Stimulated activated CD4-positive, alpha-beta T cell treated with anti-CD3 and anti-CD28 coated beads, Interleukin-15, amount 100 ng/mL, for 48 hours (primary cell): ENCODE data around the gene CRABP2.
A peak's percentile ranks its signal among the peaks of the same experiment; 100 is the strongest.

Experiments
- DNase-seq, 2 donors: peaks; one replicate each; pipeline ENCODE4 v3.0.0-alpha.2; 2020; ENCODE audit warnings: low read depth in 2 of 2

CRABP2 gene

GRCh38 chr1:156742017-156742416 is 36.6 kb upstream of the CRABP2 start:
- DNase-seq = no peak

GRCh38 chr1:156741481-156741983 is 36.1 kb upstream of the CRABP2 start:
- DNase-seq = no peak

GRCh38 chr1:156740741-156741480 is 35.5 kb upstream of the CRABP2 start, which contains the start of gene MRPL24:
TSS of gene MRPL24 (minus strand) at chr1:156741088. CDS start at chr1:156738704, 2,384 bp downstream.
- peak; percentile 95 to 96 for DNase-seq

- DNase-seq = no peak
Measured at GRCh38 chr1:156740237-156740740, 34.9 kb upstream of the CRABP2 start.

- DNase-seq = no peak
Measured at GRCh38 chr1:156738916-156739315, 33.5 kb upstream of the CRABP2 start.

GRCh38 chr1:156738407-156738806 is 33.0 kb upstream of the CRABP2 start:
- no peak for DNase-seq

GRCh38 chr1:156733989-156734584 is 28.7 kb upstream of the CRABP2 start:
- no peak for DNase-seq

- DNase-seq = peak; percentile 93 to 96
Measured at GRCh38 chr1:156728599-156729462, 23.4 kb upstream of the CRABP2 start, which contains the start of gene ISG20L2. TSS of gene ISG20L2 (minus strand) at chr1:156728766. CDS start at chr1:156727652, 1,114 bp downstream.

GRCh38 chr1:156727926-156728598 is 22.7 kb upstream of the CRABP2 start, which contains the start of gene METTL25B:
TSS of gene METTL25B (plus strand) at chr1:156728469. CDS start at chr1:156729105, 636 bp downstream.
- peak; percentile 74 to 76 for DNase-seq

- DNase-seq = no peak
Measured at GRCh38 chr1:156727492-156727891, 22.1 kb upstream of the CRABP2 start.

GRCh38 chr1:156726549-156727226 is 21.3 kb upstream of the CRABP2 start:
- DNase-seq = peak in 1 of 2 donors; percentile 43

GRCh38 chr1:156725683-156726280 is 20.4 kb upstream of the CRABP2 start:
- DNase-seq = peak; percentile 65 to 69

GRCh38 chr1:156721535-156721934 is 16.2 kb upstream of the CRABP2 start:
- no peak for DNase-seq

- DNase-seq = no peak
Measured at GRCh38 chr1:156721131-156721530, 15.7 kb upstream of the CRABP2 start.

- DNase-seq = no peak
Measured at GRCh38 chr1:156717351-156717750, 12.0 kb upstream of the CRABP2 start.

- DNase-seq = no peak
Measured at GRCh38 chr1:156714830-156715229, 9.4 kb upstream of the CRABP2 start.

GRCh38 chr1:156712626-156713025 is 7.2 kb upstream of the CRABP2 start:
- no peak for DNase-seq

- no peak for DNase-seq
Measured at GRCh38 chr1:156711011-156711817, 5.8 kb upstream of the CRABP2 start.
